SHP77 (cell line): ENCODE results near the gene RAPGEF4.
"Not testable (repeated sequence)": the region's sequence is repeated elsewhere in the genome, so short reads cannot be mapped to it uniquely, and the experiment has no call there.

Experiments used
- DNase-seq, 2 experiments: peaks; one replicate each; lab custom pipeline; 2025; lab: John Stamatoyannopoulos, UW

Gene RAPGEF4

DNA sequence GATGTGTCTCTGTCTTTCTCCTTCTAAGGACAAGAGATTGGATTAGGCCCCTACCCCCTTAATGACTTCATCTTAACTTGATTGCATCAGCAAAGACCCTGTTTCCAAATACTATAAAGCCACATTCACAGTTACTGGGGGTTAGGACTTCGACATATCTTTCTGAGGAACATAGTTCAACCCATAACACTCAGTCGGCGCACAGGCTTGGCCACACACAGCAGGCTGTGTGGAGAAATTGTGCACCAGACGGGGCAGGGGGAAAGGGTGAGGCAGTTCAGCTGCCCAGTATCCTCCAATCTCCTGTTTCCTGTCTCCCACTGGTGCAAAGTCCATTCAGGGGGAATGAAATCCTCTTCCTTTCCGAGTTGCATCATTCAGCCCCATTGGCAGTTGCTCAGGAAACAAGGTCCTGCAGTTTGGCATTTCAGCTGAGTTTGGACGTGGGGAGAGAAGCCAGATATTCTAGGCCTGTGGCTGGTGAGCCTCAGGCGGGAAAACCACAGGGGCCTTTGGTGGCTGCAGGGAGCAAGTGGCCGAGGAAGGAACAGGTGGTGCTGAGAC lies 9.4 kb upstream of the RAPGEF4 start:
- DNase-seq, result no peak

DNA sequence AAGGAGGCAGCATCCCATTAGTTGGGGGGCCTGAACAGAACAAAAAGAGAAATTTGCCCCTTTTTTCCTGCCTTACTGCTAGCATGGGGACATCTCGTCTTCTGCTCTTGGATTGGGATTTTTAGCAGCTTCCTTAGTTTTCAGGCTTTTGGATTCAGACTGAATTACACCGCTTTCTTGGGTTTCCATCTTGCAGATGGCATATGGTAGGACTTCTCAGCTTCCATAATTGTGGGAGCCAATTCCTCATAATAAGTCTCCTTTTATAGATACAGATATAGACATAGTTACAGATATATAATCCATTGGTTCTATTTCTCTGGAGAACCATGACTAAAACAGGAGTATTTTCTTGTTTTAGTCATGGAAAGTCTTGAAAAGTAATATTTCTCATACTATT lies 5.2 kb upstream of the RAPGEF4 start:
- DNase-seq, result no peak

DNA sequence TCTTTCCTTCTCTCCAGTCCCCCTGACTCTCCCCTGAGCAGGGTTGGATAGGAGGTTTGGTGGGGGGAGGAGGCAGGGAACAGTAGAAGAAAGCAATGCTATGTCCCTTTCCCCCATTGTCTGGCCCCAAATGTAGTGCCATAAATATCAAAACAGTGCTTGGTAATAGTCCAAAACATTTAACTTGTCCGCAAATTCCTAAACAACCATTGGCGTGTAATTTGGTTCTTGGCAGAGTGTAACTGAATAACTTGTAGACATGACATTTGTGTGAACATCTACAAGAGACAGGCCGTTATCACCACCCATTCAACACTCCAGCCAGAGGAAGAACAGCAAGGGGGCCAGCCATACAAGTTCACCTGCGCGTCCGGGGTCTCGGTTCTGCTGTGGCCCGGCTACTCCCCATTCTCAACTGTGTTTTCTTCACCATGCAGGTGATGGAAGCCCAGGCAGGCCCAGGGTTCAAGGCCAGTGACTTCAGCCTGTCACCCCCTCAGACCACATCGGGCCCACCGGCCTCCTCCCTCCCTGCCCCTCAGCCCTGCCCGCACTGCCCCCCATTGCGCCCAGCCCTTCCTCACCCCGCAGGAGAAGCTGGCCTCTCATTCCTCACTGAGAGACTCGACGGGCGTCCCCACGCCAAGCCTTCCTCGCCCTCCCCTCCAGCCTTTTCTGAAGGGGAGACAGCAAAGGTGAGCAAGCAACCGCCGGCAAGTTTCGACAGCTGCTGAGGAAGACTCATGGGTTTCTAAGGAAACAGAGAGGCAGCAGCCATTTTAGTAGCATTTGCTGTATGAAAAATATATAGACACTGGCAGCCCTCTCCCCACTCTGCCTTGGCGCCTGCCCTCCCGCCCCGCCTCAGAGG lies 699 bp upstream of the RAPGEF4 start:
- DNase-seq, result peak in 1 of 2 experiments; percentile 20

DNA sequence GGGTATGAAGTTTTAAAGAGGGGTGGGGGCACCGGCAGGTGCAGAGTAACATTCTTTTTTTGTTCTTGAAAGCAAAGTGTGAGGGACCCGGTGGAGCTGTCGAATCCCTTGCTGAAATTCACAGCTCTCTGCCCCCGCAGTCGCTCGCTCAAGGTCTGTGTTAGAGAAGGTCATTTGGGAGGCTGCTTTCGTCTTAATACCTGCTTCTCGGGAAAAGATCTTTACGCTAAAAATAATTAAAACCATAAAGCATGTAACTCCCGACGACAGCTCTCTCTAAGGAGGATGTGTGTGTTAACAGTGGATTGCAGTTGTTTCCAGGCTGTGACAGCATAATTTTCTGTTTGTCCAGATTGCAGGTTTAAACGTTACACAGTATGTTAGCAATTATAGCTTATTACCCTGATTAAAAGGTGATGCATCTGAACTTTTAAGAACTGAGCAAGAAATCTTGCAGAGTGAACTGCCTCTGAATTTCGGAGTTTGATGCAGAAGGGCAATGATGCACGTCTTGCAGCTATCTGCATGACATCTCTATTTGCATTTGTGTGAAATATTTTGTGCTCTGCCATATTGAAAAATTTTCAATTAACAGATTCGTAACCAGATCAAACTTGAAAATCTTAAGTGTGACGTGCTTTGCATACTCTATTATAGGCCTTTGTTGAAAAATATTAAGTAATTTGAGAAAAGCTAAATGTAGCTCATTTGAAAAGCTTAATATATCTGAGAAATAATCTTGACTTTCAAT lies 954 bp downstream of the RAPGEF4 start:
- DNase-seq, result no peak

DNA sequence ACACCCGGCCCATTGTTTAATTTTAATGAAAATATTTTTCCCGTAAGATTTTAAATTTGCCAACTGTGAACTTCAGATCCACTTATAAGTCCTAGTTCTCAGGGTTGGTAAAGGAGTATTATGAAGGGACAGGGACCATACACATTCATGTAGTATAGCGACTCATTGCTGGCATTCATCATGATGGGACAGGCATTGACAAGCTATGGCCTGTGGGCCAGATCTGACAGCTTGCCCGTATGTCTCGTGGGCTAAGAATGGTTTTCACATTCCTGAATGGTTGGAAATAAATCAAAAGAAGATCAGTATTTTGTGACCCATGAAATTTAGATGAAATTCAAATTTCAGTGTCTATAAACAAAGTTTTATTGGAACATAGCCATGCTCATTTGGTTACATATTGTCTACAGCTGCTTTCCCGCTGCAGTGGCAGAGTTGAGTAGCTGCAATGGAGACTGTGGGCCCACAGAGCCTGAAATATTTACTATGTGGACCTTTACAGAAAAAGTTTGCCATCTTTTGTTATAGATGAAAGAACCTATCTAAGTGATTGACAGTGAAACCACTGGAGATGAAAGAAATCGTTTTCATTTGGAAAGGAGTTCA lies 4.1 kb downstream of the RAPGEF4 start:
- DNase-seq, result no peak

DNA sequence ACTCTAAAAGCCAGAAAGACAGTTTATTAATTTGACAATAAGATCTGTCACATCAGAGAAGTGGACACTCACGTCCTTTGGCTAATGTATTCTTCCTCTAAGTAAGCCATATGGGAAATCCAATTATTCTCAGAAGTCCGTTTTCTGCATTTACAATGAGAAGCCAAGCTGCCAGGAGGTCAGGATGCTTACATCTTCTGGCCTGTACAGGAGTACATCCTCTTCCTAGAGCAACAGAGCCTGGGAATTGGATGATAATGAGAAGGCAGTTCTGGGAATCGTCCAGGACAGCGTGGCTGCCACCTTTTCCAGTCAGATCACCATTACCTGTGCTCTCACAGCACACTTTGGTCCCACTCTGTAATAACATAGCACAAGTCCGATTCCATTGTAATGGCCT lies 5.2 kb downstream of the RAPGEF4 start:
- DNase-seq, result no peak

DNA sequence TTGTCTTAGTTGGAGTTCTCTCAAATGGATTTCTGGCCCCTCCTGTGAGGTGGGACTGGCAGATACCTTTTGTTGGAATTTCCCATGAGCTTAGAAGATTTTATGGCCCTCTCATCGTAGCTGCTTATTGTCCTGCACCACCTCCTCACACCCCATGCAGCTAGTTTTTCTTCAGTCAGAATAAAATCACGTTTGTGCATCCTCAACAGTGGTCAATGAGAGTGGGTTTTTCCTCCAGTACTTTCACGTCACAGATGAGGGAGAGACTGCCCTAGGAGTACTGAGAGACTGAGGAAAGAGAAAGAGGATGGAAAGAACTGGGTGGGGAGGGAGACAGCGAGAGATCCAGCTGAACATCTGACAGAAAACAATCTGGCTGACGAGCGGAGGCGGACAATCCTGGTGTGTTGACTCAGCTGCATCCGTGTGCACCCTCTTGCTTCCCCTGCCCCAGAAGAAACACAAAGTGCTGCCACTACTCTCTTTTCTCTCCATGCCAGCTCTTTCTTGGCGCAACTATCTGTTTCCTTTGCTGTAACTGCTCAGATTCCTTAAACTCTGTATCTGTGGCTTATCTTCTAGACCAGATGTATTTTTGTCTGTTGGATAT lies 7.4 kb downstream of the RAPGEF4 start:
- DNase-seq, result peak; percentile 56 to 71

DNA sequence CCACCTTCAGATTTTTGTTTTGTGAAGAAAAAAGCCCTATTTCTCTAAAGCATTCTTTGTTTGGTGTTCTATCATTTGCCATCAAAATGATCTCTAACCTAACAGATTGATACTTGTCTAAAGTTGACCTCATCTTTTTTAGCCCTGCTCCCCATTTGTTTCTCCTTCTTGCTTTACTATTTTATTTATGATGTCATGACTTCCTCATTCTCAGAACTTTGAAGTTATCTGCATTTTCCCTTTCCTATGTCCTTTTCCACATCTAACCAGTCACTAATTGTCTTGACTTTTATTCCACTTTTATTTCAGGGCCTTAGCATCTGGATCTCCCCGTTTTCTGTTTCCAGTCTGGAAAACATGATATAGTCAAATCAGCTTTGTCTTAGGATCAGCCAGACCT lies 8.3 kb downstream of the RAPGEF4 start:
- DNase-seq, result no peak

DNA sequence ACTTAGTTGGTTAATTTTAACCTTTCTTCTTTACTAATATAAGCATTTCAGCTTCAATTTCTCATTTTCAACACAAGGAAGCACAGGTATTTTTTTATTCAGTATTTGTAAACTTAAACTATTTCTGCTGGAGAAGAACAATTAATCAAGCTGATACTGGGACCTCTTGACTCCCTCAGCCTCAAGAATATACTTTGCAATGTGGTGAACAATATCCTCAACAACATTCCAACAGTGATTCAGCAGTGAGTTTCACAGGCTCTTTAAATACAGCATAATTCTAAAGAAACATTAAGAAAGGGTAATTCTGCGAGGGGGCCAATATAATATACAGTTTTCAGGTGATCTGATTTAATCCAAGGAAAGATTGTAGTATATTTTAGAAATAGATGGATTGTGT lies 10.0 kb downstream of the RAPGEF4 start:
- DNase-seq, result no peak

DNA sequence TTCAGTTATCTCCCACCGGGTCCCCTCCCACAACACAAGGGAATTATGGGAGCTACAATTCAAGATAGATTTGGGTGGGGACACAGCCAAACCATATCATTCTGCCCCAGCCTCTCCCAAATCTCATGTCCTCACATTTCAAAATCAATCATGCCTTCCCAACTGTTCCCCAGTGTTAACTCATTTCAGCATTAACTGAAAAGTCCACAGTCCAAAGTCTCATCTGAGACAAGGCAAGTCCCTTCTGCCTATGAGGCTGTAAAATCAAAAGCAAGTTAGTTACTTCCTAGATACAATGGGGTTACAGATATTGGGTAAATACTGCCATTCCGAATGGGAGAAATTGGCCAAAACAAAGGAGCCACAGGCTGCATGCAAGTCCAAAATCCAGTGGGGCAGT lies 12.9 kb downstream of the RAPGEF4 start:
- DNase-seq, result not testable (repeated sequence)

DNA sequence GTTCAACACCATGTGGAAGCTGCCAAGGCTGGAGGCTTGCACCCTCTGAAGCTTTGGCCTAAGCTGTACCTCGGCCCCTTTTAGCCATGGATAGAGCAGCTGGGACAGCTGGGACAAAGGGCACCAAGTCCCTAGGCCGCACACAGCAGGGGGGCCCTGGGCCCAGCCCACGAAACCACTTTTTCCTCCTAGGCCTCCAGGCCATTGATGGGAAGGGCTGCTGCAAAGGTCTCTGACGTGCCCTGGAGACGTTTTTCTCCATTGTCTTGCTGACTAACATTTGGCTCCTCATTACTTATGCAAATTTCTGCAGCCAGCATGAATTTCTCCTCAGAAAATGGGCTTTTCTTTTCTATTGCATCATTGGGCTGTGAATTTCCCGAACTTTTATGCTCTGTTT lies 13.7 kb downstream of the RAPGEF4 start:
- DNase-seq, result no peak

DNA sequence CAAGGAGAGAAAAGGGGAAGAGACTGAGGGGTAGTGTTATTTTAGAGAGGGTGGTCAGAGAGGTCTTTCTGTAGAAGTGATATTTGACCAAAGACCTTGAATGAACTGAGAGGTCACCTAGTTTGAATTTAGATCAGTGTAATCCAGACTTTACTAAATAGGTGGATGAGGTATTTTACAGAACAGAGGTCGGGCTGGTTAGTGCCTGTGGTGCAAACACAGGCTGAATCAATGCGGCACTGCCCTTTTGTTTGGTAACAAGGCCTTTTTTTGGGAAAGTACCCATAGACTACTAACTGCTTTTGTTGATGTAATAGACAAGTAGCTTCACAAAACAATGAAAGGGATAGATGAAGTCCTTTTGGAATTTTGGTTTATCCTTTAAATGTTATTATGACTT lies 15.9 kb downstream of the RAPGEF4 start:
- DNase-seq, result no peak

DNA sequence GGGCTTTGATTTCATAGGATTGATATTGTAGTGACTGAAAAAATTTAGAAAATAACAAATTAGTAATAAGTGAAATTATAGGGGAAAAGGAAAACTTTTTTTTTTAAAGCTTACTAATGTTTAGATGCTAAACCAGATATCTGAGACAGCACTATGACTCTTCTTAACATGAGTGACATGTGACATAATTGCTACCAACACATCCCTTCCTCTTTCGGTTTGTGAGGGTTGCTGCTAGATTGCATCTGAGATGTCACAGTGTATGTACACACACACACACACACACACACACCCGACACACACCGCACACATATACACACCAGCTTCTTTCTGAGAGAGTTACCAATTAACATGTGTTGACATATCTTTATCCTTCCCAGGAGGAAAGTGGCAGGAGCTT lies 18.0 kb downstream of the RAPGEF4 start:
- DNase-seq, result no peak

DNA sequence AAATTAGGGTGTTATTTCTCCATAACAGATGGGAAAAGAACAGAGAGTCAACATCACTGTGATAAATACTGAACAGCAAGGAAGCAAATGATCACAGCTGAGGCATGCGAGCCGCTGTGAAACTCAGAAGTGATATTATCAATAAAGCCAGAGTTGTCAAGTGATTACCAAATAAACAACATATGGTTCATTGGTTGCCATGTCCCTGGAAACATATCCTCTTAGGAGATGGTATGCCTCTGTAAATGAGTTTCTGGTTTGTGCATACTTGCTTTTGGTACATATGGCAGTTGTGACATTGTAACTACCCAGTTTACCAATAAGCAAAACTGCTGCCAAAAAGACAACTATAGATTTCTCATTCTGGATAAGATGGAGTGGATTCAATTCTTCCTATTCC lies 23.8 kb downstream of the RAPGEF4 start:
- DNase-seq, result no peak

DNA sequence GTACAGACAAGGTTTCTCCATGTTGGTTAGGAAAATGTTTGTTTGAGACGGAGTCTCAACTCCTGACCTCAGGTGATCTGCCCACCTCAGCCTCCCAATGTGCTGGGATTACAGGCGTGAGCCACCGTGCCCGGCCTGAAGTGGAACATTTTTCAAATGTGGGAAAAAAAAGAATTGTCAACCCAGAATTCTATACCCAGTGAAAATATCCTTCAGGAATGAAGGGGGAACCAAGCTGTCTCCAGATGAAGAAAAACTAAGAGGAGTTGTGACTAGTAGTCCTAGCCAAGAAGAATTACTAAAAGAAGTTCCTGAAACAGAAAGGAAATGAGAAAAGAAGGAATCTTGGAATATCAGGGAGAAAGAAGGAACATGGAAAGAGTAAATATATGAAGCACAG lies 25.7 kb downstream of the RAPGEF4 start:
- no peak for DNase-seq

DNA sequence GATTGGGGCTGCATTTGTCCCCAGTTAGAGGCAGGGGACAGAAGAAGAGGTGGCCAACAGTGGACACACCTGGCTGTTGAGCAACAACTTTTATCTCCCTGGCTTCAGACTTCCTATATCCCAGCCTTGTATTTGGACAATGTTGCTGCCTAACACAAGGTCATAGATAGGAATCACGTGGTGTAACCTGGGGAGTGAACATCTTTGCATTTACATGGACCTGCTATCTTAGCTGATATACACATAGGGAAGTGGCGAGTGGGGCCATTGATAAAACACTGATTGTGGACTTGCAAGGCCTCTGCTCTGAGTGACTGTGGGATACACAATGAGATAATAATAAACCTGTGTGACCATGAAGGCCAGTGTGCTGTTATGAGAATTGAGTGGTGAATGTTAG lies 26.9 kb downstream of the RAPGEF4 start:
- no peak for DNase-seq

DNA sequence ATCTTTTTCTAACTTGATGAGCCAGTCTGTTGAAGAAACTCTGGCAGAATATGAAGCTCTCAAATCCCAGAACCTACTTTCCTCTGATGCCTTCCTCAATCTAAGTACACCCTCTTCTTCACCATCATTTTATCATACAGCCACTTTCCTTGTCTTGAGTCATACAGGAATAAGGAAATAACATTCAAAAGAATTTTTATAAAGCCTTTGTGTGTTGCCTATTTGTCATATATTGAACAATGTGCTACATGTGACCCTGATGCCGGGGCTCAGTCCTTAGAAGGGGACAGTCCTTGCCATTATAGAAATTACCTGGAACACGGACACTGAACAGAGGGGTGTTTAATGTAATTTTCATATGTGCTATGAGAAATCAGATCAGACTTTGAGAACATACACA lies 27.4 kb downstream of the RAPGEF4 start:
- no peak for DNase-seq

DNA sequence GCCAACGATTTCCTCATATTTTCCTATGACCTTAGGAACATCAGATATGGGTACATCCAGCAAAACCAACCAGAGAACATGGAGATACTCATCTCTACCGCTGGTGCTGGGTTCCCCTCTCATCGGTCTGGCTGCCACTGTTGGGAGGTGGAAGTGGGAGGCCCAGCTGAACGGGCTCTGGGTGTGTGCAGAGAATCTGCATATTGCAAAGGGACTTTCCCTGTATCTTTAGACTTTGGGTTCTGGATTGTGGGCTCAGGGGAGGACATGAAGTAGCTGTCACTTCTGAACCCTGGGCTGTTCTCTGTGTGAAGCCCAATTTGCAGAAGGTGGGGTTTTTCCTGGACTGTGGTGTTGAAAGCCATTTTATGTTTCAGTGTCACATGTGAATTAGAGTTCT lies 30.0 kb downstream of the RAPGEF4 start:
- no peak for DNase-seq

DNA sequence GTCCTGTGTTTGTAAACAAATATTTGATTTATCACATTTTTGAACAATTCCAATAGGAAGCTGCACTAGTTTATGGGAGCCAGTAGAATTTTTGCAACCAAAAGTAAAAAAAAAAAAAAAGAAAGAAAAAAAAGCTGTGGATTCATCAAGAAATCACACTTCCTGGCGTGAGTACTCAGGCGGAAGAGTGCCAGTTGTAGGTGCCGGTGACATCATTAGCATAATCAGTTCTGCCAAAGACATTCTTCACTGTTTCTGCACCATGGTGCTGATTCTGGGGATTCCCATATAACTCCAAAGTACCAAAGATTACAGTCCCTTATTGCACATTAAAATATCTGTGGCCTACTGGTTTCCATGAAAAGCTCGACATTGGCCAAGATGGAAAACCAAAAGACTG lies 32.8 kb downstream of the RAPGEF4 start:
- no peak for DNase-seq

DNA sequence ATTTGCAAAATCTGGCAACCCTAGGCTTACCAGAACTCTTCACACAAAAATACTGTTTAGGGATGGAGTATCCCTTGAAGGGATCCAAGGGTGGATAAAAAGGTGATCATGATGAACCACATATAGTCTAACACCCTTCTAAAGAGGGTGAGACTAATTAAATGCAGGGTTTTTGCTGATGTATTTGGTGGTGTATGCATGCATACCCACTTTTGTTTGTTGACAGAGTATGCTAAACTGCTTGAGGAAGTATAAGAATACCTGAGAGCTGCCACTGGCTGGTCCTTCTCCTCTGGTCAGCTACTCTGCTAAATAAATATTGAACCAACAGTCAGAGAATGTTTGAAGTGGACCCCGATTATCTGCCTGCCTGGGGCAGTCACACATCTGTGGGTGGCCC lies 34.2 kb downstream of the RAPGEF4 start:
- no peak for DNase-seq

DNA sequence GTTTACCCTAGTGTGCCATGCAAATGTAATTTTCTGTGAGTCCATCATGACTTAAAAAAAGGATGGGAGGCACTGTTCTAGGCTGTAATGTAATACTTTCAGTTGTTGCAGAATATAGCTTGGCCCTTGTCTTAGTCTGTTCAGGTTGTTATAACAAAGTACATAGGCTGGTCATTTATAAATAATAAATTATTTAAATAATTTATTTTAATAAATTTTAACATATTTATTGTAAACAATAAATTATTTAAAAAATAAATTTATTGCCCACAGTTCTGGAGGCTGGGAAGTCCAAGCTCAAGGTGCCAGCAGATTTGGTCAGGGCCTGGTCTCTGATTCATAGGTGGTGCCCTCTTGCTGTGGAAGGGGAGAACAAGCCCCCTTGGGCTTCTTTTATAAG lies 35.2 kb downstream of the RAPGEF4 start:
- DNase-seq, result no peak

DNA sequence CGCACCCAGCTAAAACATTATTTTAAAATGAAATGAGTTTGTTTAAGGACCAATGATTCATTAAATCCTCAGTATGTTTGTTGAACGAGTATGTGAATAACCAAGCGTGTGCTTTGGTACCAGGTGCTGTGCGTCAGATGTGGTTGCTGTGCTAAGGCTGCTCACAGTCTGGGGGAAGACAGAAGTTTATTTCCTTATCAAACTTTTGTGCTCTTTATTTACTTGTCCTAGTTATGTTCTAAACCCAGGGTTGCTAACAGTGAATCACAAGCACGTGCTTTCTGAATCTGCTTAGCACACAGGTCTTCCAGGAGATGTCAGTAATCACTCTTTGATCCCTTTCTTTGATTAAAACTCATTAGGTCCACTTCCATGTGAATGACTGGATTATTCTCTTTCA lies 37.0 kb downstream of the RAPGEF4 start:
- DNase-seq, result no peak
